Amygdala (tissue), 56 donors: ENCODE data around the gene OR51M1.
"Not testable (repeated sequence)": the region's sequence is repeated elsewhere in the genome, so short reads cannot be mapped to it uniquely, and the experiment has no call there.

Experiments used
- DNase-seq, 56 donors: peaks; one replicate each; lab custom pipeline; 2025; lab: John Stamatoyannopoulos, UW

OR51M1 gene

GRCh38 chr11:5383576-5383975, at the start of gene OR51M1:
Gene OR51M1 (plus strand): TSS chr11:5383812. CDS start chr11:5389399, 5,587 bp downstream.
- DNase-seq = no peak

GRCh38 chr11:5335170-5335569, 48.4 kb upstream of the OR51M1 start:
- DNase-seq = no peak

GRCh38 chr11:5336331-5336730, 47.3 kb upstream of the OR51M1 start:
- DNase-seq = no peak

- not testable (repeated sequence) for DNase-seq
These were observed 46.4 kb upstream of the OR51M1 start for GRCh38 chr11:5337253-5337652.

GRCh38 chr11:5339771-5340322, 43.8 kb upstream of the OR51M1 start:
- DNase-seq = no peak

- DNase-seq = no peak
These were observed 39.9 kb upstream of the OR51M1 start, which contains the start of gene OR51B5 for GRCh38 chr11:5343474-5344335. Gene OR51B5 (minus strand): TSS chr11:5343524. CDS start chr11:5343524, 0 bp downstream.

- no peak for DNase-seq
These were observed 37.8 kb upstream of the OR51M1 start for GRCh38 chr11:5345831-5346230.

GRCh38 chr11:5348551-5349194, 34.9 kb upstream of the OR51M1 start:
- no peak for DNase-seq

- DNase-seq = no peak
These were observed 34.1 kb upstream of the OR51M1 start for GRCh38 chr11:5349550-5349949.

GRCh38 chr11:5351208-5351607, 32.4 kb upstream of the OR51M1 start, which contains the start of gene OR51B6:
Gene OR51B6 (plus strand): TSS chr11:5351508. CDS start chr11:5351508, 0 bp downstream.
- DNase-seq = no peak

- DNase-seq = not testable (repeated sequence)
These were observed 27.6 kb upstream of the OR51M1 start for GRCh38 chr11:5356031-5356430.

GRCh38 chr11:5362017-5362625, 21.5 kb upstream of the OR51M1 start:
- DNase-seq = no peak

- DNase-seq = peak in 1 of 56 donors; percentile 3
These were observed 19.9 kb upstream of the OR51M1 start for GRCh38 chr11:5363679-5364078.

GRCh38 chr11:5364214-5364613, 19.4 kb upstream of the OR51M1 start:
- DNase-seq = no peak

GRCh38 chr11:5366365-5366764, 17.2 kb upstream of the OR51M1 start:
- not testable (repeated sequence) for DNase-seq

GRCh38 chr11:5366856-5367255, 16.8 kb upstream of the OR51M1 start:
- no peak for DNase-seq

- no peak for DNase-seq
These were observed 16.1 kb upstream of the OR51M1 start for GRCh38 chr11:5367448-5368074.

GRCh38 chr11:5368502-5369043, 15.0 kb upstream of the OR51M1 start:
- no peak for DNase-seq

GRCh38 chr11:5369789-5370188, 13.8 kb upstream of the OR51M1 start:
- DNase-seq = no peak

- DNase-seq = peak in 26 of 56 donors; percentile 0 to 46 (median 8)
These were observed 2.8 kb upstream of the OR51M1 start for GRCh38 chr11:5380740-5381342.
